ENCODE data around the gene OSBPL5.

Gene OSBPL5

GRCh38 chr11:3046190-3046589 lies 118.9 kb downstream of the OSBPL5 start:
- Histone ChIP-seq H3K9me3 (ENCODE audit: control insufficient read depth, insufficient read depth, low read length) (no peaks in the 10 kb centered on the region), H3K36me3 (ENCODE audit: control insufficient read depth, insufficient read depth, low read length) (peaks cover 11% of the 10 kb centered on the region)
- WGBS (ENCODE audit: insufficient coverage, insufficient read length), result no CpG with 5 or more reads among the region's 12 CpGs

DNA sequence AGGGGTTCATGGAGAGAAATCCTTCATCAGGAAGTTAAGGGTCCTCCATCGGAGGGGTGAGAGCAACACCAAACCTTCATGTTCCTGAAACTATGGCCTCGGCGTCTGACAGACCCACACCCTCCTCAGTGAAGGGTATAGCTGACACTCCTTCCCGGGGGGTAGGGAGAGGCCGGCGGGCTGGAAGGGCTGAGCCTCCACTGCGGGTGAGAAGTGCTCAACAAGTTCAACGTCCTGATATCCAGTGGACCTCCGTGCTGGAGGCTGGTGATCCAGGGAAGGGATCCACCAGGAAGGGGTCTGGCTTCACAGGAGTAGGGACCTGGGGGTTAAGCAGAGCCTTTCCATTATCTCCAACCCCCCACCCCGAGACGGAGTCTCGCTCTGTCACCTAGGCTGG lies 120.2 kb downstream of the OSBPL5 start:
- no peak overlapping the region for H3K27ac ChIP-seq (ENCODE audit: low read length)
- H3K27me3 ChIP-seq (ENCODE audit: control insufficient read depth, insufficient read depth, low read length), result no peaks in the 10 kb centered on the region
- no CpG with 5 or more reads among the region's 12 CpGs for WGBS (ENCODE audit: insufficient coverage, insufficient read length)
- DNase-seq (ENCODE audit: low read depth, low spot score), result no peak
- peaks cover 17% of the 10 kb centered on the region for H3K36me3 ChIP-seq (ENCODE audit: control insufficient read depth, insufficient read depth, low read length)
- no peaks in the 10 kb centered on the region for H3K4me1 ChIP-seq (ENCODE audit: control insufficient read depth, insufficient read depth, low read length)
- H3K4me3 ChIP-seq (ENCODE audit: low read length), result no peak overlapping the region
- H3K9me3 ChIP-seq (ENCODE audit: control insufficient read depth, insufficient read depth, low read length), result no peaks in the 10 kb centered on the region

More at GRCh38 chr11:3046190-3046589, 118.9 kb downstream of the OSBPL5 start:
- no peak for DNase-seq (ENCODE audit: low read depth, low spot score)
- H3K4me1 ChIP-seq (ENCODE audit: control insufficient read depth, insufficient read depth, low read length), result no peaks in the 10 kb centered on the region
- H3K27me3 ChIP-seq (ENCODE audit: control insufficient read depth, insufficient read depth, low read length), result no peaks in the 10 kb centered on the region
- no peak overlapping the region for H3K27ac ChIP-seq (ENCODE audit: low read length)
- no peak overlapping the region for H3K4me3 ChIP-seq (ENCODE audit: low read length)

GRCh38 chr11:3044004-3044403 lies 121.1 kb downstream of the OSBPL5 start:
- no peaks in the 10 kb centered on the region for H3K9me3 ChIP-seq (ENCODE audit: control insufficient read depth, insufficient read depth, low read length)
- WGBS (ENCODE audit: insufficient coverage, insufficient read length), result no CpG with 5 or more reads among the region's 6 CpGs
- no peak for DNase-seq (ENCODE audit: low read depth, low spot score)
- no peaks in the 10 kb centered on the region for H3K4me1 ChIP-seq (ENCODE audit: control insufficient read depth, insufficient read depth, low read length)
- no peak overlapping the region for H3K4me3 ChIP-seq (ENCODE audit: low read length)
- peaks cover 18% of the 10 kb centered on the region for H3K36me3 ChIP-seq (ENCODE audit: control insufficient read depth, insufficient read depth, low read length)
- no peak overlapping the region for H3K27ac ChIP-seq (ENCODE audit: low read length)
- no peaks in the 10 kb centered on the region for H3K27me3 ChIP-seq (ENCODE audit: control insufficient read depth, insufficient read depth, low read length)

DNA sequence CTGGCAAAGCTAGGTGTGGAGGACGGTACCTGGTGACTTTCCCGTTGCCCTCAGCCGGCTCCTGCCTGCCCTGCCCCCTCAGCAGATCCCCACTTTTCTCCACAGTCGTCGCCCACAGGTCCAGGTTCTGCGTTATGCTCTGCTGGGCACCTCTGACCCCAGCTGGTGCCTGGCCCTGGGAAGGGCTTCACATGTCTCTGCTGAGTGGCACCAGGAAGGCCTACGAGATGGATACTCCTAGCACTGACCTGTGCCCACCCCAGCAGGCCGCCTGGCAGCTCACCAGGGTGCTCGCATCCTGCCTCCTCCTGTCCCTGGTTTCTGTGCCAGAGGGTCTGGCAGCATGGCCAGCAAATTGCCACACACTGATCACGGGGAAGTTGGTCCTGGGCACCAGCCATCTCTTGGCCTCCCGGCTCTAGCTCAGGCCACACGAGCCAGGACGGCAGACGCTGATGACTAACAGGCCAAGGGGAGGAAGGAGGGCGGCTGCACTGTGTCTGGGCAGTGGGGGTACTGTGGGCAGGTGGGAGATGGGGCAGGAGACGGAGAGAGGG lies 121.7 kb downstream of the OSBPL5 start:
- no peak for DNase-seq (ENCODE audit: low read depth, low spot score)
- H3K4me3 ChIP-seq (ENCODE audit: low read length), result no peak overlapping the region
- peaks cover 21% of the 10 kb centered on the region for H3K36me3 ChIP-seq (ENCODE audit: control insufficient read depth, insufficient read depth, low read length)
- no peak overlapping the region for H3K27ac ChIP-seq (ENCODE audit: low read length)
- no peaks in the 10 kb centered on the region for H3K27me3 ChIP-seq (ENCODE audit: control insufficient read depth, insufficient read depth, low read length)
- no peaks in the 10 kb centered on the region for H3K4me1 ChIP-seq (ENCODE audit: control insufficient read depth, insufficient read depth, low read length)
- no peaks in the 10 kb centered on the region for H3K9me3 ChIP-seq (ENCODE audit: control insufficient read depth, insufficient read depth, low read length)
- WGBS (ENCODE audit: insufficient coverage, insufficient read length), result no CpG with 5 or more reads among the region's 16 CpGs

DNA sequence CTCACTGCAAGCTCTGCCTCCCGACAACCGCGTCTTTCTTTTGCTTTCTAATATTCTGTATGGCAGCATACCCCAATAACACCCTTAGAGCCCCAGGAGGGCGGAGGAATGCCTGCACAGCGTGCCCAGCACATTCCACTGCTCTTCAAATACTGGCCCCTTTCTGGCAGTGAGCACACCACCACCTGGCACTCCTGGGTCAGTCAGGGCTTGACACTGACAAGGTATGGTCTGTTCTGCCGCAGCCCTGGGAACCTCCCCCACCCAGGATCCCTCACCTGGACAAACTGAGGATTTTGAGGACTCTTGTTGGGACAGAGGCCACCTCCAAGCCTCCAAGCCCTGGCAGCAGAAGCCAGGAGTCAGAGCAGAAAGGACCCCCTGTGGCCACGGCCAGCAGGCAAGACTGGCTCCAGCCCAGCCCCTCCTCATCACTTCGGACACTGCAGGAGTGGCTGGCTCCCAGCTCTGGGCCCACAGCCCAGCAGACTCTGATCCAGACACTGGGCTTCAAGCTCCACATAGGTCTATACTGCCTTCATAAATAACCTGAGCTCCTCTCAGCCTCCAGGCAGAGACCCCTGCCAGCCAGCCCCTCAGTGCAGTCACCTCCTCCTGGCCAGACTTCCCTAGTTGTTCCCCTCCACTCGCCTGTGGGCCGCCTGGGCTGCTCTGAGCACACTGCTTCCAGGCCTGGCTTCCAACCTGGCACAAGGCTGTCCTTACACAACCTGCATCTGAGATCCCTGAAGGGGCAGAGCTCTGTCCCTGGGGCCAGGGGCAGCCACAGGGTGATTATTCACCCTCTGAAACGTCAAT lies 122.4 kb downstream of the OSBPL5 start:
- DNase-seq (ENCODE audit: low read depth, low spot score), result no peak
- no peaks in the 10 kb centered on the region for H3K4me1 ChIP-seq (ENCODE audit: control insufficient read depth, insufficient read depth, low read length)
- H3K9me3 ChIP-seq (ENCODE audit: control insufficient read depth, insufficient read depth, low read length), result no peaks in the 10 kb centered on the region
- peaks cover 24% of the 10 kb centered on the region for H3K36me3 ChIP-seq (ENCODE audit: control insufficient read depth, insufficient read depth, low read length)
- no peak overlapping the region for H3K4me3 ChIP-seq (ENCODE audit: low read length)
- no peak overlapping the region for H3K27ac ChIP-seq (ENCODE audit: low read length)
- H3K27me3 ChIP-seq (ENCODE audit: control insufficient read depth, insufficient read depth, low read length), result no peaks in the 10 kb centered on the region
- no CpG with 5 or more reads among the region's 11 CpGs for WGBS (ENCODE audit: insufficient coverage, insufficient read length)

DNA sequence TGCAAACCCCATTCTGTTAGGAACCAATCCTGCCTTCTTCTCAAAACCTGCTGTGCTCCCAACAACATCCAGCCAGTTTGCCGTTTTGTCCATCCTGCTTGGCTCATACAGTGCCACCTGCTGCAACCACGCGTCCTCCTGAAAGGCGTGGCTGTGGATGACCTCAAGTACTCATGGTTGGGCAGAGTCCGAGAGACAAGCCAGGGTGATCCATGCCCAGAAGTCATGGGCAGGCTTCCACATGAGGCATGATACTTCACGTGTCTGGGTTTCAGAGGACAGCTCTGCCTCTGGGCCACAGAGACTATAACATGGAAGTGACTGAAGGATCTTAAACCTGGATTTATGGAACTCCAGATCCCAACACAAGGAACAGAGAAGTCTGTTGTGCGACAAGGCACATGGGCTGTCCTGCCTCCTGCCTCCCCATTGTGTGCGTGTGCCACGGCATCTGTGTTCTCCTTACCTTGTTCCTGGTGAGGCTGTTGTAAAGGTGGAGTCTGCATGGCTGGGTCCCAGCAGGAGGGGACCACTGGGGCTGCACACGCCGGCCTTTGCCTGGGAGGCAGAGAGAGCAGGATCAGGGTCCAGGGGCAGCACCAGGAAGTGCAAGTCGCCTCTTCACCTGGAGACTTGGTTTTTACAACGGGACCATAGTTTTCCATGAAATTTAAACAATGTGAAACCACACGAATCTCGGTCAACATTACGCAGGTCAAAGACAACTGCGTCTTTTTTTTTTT lies 123.2 kb downstream of the OSBPL5 start:
- no CpG with 5 or more reads among the region's 17 CpGs for WGBS (ENCODE audit: insufficient coverage, insufficient read length)
- H3K9me3 ChIP-seq (ENCODE audit: control insufficient read depth, insufficient read depth, low read length), result no peaks in the 10 kb centered on the region
- H3K27me3 ChIP-seq (ENCODE audit: control insufficient read depth, insufficient read depth, low read length), result no peaks in the 10 kb centered on the region
- DNase-seq (ENCODE audit: low read depth, low spot score), result no peak
- no peak overlapping the region for H3K4me3 ChIP-seq (ENCODE audit: low read length)
- no peak overlapping the region for H3K27ac ChIP-seq (ENCODE audit: low read length)
- H3K36me3 ChIP-seq (ENCODE audit: control insufficient read depth, insufficient read depth, low read length), result peaks cover 27% of the 10 kb centered on the region
- H3K4me1 ChIP-seq (ENCODE audit: control insufficient read depth, insufficient read depth, low read length), result no peaks in the 10 kb centered on the region

DNA sequence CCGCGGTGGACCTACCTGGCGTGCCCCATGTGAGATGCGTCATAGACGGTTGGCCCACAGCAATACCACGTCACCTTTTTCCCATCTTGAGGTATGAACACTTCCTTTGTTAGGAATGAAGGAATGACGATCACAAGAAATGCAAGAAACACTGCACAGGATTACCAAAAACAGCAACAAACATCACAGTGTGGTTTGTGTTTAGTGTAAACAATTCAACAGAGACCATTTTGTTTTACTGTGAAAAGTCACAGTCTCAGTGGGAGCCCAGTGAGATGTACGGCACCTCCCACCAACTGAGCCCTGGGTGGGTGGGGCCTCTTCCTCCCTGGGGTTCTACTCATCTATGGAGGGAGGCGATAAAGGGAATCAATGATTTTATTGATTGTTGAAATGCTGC lies 124.2 kb downstream of the OSBPL5 start:
- no CpG with 5 or more reads among the region's 9 CpGs for WGBS (ENCODE audit: insufficient coverage, insufficient read length)
- Histone ChIP-seq H3K27ac (ENCODE audit: low read length) (no peak overlapping the region), H3K4me3 (ENCODE audit: low read length) (no peak overlapping the region), H3K27me3 (ENCODE audit: control insufficient read depth, insufficient read depth, low read length) (no peaks in the 10 kb centered on the region), H3K4me1 (ENCODE audit: control insufficient read depth, insufficient read depth, low read length) (no peaks in the 10 kb centered on the region), H3K9me3 (ENCODE audit: control insufficient read depth, insufficient read depth, low read length) (no peaks in the 10 kb centered on the region), H3K36me3 (ENCODE audit: control insufficient read depth, insufficient read depth, low read length) (peaks cover 35% of the 10 kb centered on the region)
- no peak for DNase-seq (ENCODE audit: low read depth, low spot score)

GRCh38 chr11:3037945-3038271 lies 127.2 kb downstream of the OSBPL5 start:
- peaks cover 37% of the 10 kb centered on the region for H3K36me3 ChIP-seq (ENCODE audit: control insufficient read depth, insufficient read depth, low read length)

More at GRCh38 chr11:3037945-3038271, 127.2 kb downstream of the OSBPL5 start:
- Histone ChIP-seq H3K4me3 (ENCODE audit: low read length) (no peak overlapping the region), H3K27me3 (ENCODE audit: control insufficient read depth, insufficient read depth, low read length) (no peaks in the 10 kb centered on the region), H3K27ac (ENCODE audit: low read length) (no peak overlapping the region), H3K9me3 (ENCODE audit: control insufficient read depth, insufficient read depth, low read length) (no peaks in the 10 kb centered on the region), H3K4me1 (ENCODE audit: control insufficient read depth, insufficient read depth, low read length) (no peaks in the 10 kb centered on the region)
- no CpG with 5 or more reads among the region's 12 CpGs for WGBS (ENCODE audit: insufficient coverage, insufficient read length)
- DNase-seq (ENCODE audit: low read depth, low spot score), result no peak
